Stimulated activated CD8-positive, alpha-beta memory T cell treated with anti-CD3 and anti-CD28 coated beads, Interleukin-4, amount 100 ng/mL, for 48 hours (primary cell): Measurements from ENCODE around the gene PTPRG.

ENCODE experiments used
- DNase-seq: peaks from one replicate; pipeline ENCODE4 v3.0.0-alpha.2; 2020

PTPRG gene

DNA sequence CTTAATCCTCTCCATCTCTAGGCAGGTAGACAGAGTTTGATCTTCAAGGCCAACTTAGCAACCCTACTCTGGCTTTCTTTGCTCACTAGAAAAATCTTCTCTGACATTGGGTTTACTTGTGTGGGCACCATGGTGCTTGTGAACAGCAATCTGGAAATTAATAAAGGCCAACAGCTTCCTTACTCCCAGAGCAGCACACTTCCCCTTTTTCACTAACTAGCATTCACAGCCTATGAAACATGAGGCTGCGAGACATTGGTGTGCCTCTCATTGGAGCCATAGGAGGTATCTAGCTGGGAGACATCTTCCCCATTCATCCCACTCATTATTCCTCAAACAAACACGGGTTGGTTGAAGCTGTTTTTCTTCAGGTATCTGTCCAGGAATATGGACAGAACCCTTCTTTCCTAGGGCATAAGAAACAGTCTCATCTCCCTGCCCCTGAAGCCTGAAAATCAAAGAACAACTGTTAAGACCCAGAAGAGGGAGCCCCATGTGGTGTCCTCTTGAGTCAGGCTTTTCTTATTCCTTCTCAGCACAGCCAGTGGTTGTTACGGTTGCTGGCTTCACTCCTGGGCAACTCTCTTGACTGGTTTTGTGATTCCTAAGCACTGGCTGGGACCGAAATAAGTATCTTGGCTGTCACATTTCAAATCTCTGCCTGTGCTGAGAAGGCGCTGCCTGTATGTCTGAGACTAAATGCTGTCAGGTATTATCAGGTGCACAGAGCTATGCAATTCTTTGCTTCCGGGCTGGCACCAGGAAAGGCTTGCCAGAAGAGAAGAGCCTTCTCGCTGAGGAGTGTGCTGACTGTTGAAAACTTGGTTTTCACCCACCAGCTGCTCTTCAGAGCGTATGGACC is 617.6 kb downstream of the PTPRG start:
- DNase-seq = no peak

DNA sequence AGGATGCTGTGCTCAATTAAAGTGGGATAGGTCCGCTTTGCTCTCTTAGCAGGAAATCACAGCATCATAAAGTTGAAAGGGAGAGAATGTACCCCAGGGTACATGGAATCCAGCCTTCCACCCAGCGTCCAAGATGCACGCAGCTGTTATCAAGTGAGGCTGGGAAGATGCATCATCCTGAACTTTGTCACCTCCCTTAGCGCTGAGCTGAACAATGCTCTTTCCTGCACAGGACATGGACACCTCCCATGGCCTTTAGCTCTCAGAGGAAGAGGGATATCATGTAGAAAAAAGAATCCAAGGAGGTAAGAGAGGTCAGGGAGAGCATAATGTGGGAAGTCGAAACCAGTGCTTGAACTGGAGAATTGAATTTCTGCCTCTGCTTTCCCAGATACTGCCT is 619.1 kb downstream of the PTPRG start:
- DNase-seq = no peak

DNA sequence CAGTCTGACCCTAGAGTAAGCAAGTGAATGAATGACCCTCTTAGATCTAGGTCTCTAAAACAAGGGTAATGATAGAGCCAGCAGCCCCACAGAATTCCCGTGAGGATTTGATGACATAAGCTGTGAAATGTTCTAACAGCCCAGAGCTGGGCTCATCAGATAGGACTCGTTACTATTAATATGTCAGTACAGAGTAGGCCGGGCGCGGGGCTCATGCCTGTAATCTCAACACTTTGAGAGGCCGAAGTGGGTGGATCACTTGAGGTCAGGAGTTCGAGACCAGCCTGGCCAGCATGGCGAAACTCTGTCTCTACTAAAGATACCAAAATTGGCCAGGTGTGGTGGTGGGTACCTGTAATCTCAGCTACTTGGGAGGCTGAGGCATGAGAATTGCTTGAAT is 621.7 kb downstream of the PTPRG start:
- no peak for DNase-seq

DNA sequence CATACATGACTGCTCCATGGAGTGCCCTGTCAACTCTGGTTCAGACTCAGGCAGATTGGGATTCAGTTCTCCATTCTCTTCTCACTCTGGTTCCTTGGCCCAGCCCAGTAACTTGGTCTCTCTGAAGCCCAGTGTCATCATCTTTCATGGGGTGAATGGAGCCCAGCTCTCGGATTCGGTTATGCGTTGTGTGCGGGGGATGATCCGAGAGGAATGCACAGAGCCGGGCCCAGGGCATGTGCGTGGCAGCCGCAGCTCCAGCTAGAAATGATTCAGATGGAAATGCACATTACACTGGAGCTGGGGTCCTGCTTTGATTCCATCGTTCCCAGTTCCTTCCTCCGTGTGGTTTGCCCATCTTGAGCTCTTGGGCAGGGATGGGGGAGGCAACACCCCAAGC is 622.6 kb downstream of the PTPRG start:
- no peak for DNase-seq

DNA sequence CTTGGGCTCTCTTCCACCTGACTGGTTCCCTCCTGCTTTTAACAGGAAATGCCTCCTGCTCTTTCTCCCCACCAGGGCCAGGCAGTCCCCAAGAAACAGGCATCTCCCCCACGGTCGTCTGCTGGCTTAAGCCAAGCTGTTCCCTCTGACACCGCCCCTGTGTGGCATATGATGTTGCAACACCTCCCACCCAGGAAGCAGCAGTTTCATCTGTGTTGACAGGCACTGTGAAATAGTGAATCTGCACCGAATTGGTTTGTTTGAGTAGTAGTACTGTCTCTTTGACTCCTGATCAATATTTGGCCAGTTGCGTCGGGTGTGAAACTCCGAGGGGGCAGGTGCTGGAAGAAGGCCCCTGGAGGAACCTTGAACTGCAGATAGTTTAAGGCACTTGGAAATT is 623.2 kb downstream of the PTPRG start:
- no peak for DNase-seq

DNA sequence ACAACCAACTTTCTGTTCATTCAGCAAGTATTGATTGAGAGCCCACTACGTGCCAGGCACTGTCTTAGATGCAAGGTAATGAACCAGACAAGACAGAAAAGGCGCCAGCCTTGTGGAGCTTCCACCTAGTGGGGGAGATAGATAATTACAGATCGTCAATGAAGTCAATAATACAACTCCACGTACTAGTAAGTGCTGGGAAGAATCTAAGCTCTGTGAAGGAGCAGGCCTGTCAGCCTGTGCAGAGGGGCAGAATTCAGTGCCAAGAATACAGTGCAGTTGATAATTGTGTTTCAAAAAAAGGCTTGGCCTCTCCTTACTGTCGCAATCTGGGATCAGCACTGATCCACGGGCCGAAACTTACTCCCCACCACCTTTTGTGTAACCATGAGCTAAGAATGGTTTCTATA is 625.7 kb downstream of the PTPRG start:
- DNase-seq = no peak

DNA sequence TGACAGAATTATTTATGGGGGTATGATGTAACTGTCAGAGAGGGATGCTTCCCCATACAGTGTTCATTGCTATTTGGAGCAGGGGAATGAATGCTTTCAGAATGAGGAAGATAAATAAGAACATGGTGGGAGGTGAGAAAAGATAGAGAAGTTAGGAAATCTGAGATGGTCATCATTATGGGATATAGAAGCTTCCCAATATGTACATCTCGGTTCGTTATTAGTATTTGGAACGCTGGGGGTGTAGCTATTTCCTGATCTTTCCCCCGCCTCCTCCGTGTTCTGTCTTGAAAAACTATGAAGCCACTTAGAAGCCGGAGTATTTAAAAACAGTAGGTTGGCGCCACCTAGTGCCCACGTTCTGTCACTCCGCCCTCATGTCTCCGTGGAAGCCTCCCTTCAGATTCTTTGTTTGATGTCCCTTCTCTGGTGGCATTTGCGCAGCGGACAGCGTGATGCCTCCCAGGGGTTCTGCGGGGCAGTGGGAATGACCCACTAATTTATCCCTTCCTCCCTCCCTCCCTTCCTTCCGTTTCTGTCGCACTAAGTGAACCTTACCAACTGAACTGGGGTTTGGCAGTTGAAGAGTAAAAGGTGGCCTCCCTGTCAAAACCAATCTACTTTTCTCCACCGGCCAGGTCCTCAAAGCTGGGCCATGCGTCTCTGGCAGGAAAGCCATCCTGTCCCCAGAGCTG is 627.5 kb downstream of the PTPRG start:
- DNase-seq = peak; percentile 75

DNA sequence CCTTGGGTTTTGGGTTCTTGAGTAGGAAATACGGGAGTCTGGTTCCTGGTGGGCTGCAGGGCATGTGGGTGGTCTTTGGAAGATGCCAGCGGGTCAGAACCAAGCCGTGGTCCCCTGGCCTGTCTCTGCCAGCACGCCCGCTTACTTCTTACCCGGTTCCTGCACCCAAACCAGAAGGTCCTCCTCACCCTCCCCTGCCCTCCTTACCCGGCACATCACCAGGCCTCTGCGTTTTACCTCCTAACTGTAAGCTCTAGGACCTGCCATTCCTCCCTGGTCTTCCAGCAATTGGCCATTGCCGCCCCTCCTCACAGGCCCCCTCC is 628.0 kb downstream of the PTPRG start:
- no peak for DNase-seq

DNA sequence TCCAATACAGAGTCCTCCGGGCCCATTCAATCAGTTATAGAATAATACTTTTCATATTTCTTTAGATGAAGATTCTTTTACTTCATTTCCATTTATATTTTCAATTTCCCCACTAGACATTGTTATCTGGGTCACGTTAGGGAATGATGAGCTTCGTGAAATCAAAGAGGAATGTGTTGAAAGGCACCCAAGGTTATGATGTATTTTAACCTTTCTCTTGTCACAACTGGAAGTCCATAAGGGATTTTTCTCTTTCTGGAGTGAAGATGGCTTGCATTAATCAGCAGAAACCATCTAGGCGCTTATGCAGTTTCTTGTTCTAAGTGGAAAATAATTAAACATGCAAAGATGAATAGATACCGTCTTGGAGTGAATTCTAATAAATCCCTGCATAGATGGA is 631.5 kb downstream of the PTPRG start:
- DNase-seq = no peak

DNA sequence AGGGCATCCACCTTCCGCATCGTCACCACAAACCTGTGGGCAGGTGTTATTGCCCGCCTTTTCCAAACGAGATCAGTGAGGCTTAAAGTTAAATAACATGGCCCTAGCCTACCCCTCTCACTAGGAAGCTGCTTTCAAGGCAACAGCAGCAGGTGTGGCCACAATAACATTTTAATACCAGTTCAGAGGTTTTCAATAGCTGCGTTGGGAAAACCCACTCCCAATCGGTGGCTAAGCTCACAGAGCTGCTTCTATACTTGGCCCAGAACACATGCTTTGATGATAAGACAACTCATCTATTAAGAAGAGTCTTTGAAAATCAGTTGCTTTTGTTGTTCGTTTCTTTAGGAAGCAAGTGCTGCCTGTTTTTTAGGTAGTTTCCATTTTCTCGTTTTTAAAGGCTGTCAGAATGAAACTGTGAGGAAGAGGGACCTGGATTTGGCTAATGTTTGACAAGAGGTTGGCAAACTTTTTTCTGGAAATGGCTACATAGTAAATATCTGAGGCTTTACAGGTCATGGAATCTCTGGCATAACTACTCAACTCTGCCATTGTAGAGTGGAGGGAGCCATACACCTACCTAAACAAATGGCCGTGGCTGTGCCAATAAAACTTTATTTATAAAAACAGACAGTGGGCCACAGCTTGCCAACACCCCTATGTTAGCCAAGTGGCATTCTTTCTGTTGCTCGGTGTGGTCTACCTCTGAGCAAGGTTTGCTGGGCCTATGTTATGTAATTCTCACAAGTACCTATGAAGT is 632.4 kb downstream of the PTPRG start:
- no peak for DNase-seq

DNA sequence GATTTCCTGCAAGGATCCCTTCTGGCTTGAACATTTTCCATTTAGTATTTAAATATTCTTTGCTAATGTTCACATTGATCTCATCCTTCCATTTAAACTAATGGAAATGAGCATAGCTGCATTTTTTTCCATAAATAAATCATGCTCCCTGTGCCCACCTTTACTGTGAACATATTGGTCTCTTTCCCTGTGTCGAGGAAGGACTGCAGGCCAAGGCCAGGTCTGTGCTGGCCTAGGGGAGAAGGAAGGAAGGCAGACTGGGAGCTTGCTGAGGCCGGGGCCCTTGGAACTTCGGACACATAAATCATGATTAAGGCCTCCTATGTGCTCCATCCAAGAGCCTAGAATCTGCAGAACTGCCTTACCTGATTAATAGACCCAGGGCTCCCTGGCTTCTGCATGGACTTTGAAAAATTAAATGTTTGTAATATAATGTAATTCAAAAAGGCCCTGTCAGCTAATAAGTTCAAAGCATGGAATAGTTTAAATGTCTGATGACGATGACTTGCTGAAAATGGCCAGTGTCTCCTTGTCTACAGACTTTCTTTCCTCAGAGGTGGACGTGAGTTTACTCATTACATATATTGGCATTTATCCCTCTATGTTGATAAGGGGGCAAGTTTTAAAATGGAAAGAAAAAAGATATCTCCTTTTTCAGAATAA is 636.1 kb downstream of the PTPRG start:
- DNase-seq = no peak

DNA sequence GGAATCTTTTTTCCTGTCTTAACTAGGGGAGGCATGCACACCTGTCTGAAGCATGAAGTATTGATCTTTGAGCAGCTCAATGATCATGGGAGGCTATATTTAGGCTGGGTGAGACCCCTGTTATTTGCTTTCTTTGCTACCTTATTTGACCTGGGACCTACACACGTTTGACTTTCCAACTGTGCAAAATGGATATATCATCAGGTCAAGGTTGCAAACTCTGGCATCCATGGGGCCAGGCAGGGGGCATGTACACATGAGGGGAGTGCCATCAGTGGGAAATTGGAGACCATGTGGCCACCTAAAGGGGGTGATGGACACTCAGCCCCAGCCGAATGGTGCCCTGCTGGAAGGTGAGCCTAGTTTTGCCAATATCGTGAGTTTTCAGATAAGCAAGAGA is 637.8 kb downstream of the PTPRG start:
- no peak for DNase-seq

DNA sequence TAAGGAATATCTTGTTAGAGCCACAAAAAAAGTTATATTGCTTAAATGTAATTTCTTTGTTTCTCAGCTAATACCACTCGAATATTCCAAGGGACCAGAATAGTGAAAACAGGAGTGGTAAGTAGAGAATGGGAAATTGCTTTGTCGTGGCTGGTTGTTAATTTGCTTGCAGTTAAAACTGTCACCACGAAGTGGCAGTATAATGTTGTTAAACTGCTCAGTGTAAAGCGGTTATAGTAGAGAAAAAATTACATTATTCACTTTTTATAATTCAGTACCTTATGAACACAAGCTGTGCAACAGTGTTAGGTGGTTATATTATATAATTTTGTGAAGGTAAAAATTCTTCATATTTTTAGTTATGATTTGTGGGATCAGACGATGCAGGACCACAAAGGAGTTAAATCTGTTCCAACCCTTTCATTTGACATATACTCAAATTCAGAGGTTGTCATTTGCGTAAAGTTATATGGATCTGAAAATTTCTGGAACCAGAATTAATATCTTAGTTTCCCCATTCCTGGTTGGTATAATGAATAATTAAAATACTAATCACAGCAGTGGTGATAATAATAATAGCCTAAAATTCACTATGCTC is 640.2 kb downstream of the PTPRG start:
- DNase-seq = no peak

DNA sequence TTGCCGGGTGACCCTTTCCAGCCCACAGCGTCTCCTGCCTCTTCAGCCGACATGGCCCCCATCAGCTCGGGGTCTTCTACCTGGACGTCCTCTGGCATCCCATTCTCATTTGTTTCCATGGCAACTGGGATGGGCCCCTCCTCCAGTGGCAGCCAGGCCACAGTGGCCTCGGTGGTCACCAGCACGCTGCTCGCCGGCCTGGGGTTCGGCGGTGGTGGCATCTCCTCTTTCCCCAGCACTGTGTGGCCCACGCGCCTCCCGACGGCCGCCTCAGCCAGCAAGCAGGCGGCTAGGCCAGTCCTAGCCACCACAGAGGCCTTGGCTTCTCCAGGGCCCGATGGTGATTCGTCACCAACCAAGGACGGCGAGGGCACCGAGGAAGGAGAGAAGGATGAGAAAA is 641.8 kb downstream of the PTPRG start:
- DNase-seq = no peak

DNA sequence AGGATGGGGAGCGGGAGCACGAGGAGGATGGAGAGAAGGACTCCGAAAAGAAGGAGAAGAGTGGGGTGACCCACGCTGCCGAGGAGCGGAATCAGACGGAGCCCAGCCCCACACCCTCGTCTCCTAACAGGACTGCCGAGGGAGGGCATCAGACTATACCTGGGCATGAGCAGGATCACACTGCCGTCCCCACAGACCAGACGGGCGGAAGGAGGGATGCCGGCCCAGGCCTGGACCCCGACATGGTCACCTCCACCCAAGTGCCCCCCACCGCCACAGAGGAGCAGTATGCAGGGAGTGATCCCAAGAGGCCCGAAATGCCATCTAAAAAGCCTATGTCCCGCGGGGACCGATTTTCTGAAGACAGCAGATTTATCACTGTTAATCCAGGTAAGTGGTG is 642.2 kb downstream of the PTPRG start:
- no peak for DNase-seq

DNA sequence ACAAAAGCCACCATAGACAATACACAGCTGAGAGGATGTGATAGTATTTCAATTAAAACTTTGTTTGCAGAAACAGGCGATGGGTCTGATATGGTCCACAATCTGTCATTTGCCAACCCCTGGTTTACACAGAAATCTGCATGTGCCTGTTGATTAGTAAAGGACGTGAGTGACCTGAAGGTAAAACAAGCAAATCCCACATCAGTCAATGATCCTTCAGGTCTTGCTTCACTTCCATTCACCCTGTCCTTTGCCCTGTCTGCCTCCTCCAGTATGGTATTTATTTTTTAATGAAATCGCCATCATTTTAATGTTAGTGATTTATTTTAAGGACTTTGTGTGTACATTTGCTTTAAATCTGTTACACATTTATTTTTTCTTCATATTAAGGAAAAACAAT is 645.8 kb downstream of the PTPRG start:
- DNase-seq = no peak

DNA sequence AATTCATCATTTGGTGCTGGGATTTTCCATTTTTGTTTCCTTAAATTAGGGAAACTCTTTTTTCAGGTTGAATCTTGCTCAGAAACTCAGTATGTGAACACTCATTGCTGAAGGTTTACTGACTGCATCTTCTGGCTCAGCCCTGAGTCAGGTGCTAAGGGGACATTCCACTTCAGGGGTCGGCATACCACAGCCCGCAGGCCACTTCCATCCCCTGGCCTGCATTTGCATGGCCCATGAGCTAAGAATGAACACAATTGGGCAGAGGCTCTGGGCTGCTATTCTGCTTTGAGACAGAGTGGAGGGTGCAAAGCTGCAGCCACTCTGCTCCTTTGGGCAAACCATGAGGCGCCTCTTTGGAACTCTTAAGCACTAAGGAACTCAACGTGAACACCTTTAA is 647.0 kb downstream of the PTPRG start:
- no peak for DNase-seq

DNA sequence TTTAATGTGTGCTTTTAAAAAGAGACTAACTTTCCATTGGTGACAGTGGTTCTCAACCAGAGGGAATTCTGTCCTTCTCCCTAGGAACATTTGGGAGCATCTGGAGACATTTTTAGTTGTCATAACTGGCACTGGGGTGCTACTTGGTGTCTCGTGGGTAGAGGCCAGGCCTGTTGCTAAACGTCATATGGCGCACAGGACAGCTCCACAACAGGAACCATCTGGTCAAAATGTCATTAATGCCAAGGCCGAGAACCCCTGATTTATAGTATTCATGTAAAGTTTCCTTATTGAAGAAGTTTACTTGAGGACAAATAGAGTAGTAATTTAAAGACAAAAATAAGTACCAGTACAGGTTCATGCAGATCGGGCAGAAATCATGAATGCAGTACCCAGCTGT is 647.7 kb downstream of the PTPRG start:
- no peak for DNase-seq

DNA sequence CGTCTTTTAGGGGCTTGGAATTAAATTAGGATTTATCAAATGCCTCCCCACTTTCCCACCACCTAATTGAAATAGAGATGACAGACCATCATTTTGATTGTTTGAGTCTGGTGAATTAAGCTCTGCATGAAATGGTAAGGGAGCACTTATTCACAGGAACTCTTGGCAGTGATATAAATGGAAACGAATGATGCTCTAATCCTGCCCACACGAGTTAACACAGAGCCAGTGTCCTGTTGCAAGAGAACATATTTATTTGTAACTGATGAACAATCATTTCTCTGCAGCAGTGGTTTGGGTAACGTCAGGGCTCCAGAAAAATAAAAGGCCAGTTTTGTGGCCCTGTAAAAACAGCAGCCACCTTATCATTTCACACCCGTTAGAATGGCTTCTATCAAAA is 648.6 kb downstream of the PTPRG start:
- no peak for DNase-seq

DNA sequence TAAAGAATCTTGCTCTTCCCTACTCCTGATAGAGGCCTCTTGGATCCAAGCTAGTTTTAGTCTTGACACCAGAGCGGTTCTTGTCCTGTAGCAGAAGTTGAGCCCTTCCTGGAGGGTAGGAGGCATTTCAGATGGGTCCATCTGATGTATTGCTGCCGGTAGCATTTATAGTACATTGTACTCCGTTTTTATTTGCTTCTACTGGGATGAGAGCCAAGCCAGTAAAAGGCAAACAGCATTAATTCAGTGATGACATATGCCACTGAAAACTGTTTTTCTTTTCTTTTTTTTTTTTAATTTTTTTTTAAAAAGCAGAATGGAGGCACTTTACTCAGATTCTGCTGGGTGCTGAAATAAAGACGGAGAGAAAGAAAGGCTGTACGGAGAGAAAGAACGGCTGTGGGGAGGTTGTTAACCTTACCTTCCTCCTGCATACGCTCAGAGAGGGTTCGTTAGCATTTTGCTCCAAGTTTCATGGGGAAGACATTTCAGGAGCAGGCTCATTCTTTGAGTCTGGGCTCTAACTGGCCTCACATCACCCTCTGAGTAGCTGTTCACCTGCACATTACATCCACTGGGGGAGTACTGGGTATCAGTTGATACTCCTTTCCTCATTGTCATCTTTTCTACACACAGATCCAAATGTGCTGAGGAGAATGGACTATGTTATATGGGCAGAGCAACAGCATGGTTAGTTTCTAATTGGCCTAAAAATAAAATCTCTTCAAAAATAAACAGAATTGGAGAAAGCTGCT is 650.5 kb downstream of the PTPRG start:
- DNase-seq = no peak

DNA sequence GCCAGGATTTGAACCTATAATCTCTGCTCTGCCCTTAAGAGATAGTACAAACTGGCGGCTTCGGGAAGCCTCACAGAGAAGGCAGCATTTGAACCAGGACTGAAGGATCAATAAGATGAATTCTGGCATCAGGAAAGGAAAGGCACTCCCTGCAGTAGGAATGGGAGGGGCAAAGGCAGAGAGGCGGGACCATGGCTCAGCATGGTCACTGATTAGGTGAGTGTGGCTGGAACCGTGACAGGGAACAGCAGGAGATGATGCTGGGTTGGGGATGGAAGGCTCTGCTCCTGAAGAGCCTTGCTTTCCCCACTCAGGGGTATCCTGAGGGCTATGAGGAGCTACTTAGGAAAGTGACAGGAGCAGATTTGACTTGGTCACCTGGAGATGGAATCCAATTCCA is 653.5 kb downstream of the PTPRG start:
- DNase-seq = no peak

DNA sequence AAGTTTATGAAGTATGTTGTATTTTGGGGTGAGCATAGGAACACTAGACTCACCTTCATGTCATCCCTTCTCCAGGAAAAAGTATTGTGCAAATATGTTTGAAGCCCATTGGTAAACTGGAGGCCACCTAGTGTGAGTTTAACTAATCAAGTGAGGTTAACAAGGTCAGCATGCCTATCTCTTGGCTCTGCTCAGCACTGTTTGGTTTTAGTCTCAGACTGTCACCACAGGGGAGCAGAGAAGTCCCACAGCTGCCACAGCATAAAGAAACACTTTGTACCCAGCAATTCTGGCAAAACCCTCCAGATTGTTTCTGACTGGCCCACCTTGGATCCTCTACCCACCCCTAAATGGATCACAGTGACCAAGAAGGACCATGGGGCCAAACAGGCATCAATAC is 659.2 kb downstream of the PTPRG start:
- DNase-seq = no peak
